Lower leg skin (tissue), 4 donors: ENCODE measurements around the gene LOXL3. TPM values are rescaled to one million over a fixed set of nuclear protein-coding genes. Genes with fewer than 3 reads are reported as not detected.

ENCODE experiments used
- DNase-seq, 2 donors: peaks; one replicate each; pipeline ENCODE4 v3.0.0-alpha.2; 2019; ENCODE audit warnings: low spot score in 2 of 2
- H3K4me3 ChIP-seq: fragments of 200-600 bp; sonication (generic); 2 replicates; pipeline ENCODE4 v1.5.1; 2017; ENCODE audit warnings: mild to moderate bottlenecking, low read depth; ENCODE audit not compliant: poor library complexity, severe bottlenecking
- CTCF ChIP-seq, 3 donors: fragments of 450-650 bp; IDR thresholded peaks; one replicate each; pipeline ENCODE4 v1.5.1; 2016; ENCODE audit warnings: antibody characterized with exemption in 3 of 3, mild to moderate bottlenecking in 3 of 3, moderate library complexity in 2 of 3
- POLR2A ChIP-seq, 2 donors: fragments of 450-650 bp; IDR thresholded peaks; one replicate each; pipeline ENCODE4 v1.6.1; 2016 to 2017; ENCODE audit warnings: antibody characterized with exemption in 2 of 2, mild to moderate bottlenecking in 1 of 2, moderate library complexity in 1 of 2
- WGBS, 2 donors: methylation state at CpG; one replicate each; pipeline ENCODE4 v1.1.5; 2018; 5-methylcytosine and 5-hydroxymethylcytosine counted together
- intact Hi-C: fragments of 100-400 bp; cut with DNase I; formaldehyde crosslinking; loops from one replicate; pipeline ENCODE4 v1.15.0; 2023; ENCODE audit warnings: low total_unique reads
- total RNA-seq, 4 donors: library from RNA; depleted of rRNA; stranded (reverse); fragments of >200 nt; gene quantifications; one replicate each; pipeline ENCODE4 v1.1.0, GENCODE V29; 2016

The LOXL3 gene
- total RNA-seq, 4 donors from 2014 or later, result 0.17 to 2.5 (median 1.4) TPM

GRCh38 chr2:74583504-74583903 lies 29.8 kb upstream of the LOXL3 start:
- intact Hi-C loops, result no loop called here
- H3K4me3 ChIP-seq, result no peak overlapping the region
- no peak for DNase-seq
- no peak for TF ChIP-seq CTCF (IDR thresholded peaks at IDR 0.05)
- TF ChIP-seq POLR2A (IDR thresholded peaks at IDR 0.05), result no peak

DNA sequence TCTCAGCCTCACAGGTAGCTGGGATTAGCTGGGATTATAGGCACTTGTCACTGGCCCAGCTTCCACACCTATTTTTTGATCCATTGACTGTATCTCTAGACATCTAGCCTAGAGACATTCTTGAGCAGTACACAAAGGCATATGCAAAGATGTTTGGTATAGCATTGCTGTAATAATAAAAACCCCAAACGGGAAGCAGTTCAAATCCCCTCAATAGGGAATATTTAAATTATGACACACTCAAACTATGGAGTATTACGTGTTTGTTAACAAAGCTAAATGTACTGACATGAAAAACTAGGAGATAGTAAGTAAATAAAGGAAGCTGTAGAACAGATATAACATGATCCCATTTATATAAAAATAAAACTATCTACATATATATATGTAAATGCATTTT lies 28.4 kb upstream of the LOXL3 start:
- no peak overlapping the region for H3K4me3 ChIP-seq
- intact Hi-C loops, result no loop called here
- no peak for TF ChIP-seq CTCF (IDR thresholded peaks at IDR 0.05)
- TF ChIP-seq POLR2A (IDR thresholded peaks at IDR 0.05), result no peak
- 72 to 76% methylated on average over 2 of the region's 2 CpGs for WGBS, 2 donors
- DNase-seq, result no peak

GRCh38 chr2:74581463-74581862 lies 27.7 kb upstream of the LOXL3 start:
- WGBS, 2 donors, result 90 to 93% methylated on average over 3 of the region's 3 CpGs
- TF ChIP-seq CTCF (IDR thresholded peaks at IDR 0.05) (no peak), POLR2A (IDR thresholded peaks at IDR 0.05) (no peak)
- intact Hi-C loops, result no loop called here
- H3K4me3 ChIP-seq, result no peak overlapping the region
- no peak for DNase-seq

DNA sequence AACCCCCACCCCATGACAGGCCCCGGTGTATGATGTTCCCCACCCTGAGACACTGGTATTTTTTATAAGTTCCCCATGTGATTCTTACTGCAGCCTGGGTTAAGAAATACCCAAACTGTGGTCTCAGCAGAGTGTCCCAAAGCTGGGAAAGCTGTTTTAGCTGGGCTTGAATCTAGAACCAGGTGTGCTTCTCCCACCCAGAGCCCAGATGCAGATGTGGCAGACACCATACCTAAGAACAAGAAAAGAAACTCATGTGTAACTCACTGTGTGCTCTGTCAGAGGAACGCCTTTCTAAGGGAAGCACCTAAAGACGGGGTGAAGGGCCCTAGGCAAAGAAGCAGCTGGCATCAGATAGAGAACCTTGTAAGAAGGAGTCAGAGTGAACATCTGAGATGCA lies 24.7 kb upstream of the LOXL3 start:
- DNase-seq, result no peak
- TF ChIP-seq POLR2A (IDR thresholded peaks at IDR 0.05) (no peak), CTCF (IDR thresholded peaks at IDR 0.05) (no peak)
- intact Hi-C loops, result no loop called here
- 70 to 73% methylated on average over 3 of the region's 3 CpGs for WGBS, 2 donors
- H3K4me3 ChIP-seq, result no peak overlapping the region

DNA sequence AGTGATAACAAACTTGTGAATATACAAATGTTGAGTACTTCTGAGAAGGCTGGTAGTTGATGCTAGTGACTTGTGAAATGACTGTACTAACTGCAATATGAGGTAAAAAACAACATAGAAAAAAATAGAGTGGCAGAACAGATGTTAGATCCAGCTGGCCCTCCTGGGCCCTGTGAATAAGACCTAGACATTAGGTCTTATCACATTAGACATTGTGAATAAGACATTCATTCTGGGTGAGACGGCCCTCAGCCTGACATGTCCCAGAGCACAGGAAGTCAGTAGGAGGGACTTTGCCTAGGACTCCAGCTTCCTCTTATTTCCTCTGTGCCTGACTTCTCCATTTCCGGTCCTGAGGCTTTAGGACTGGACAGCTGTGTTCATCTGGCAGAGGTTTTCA lies 23.7 kb upstream of the LOXL3 start:
- no peak for DNase-seq
- no peak for TF ChIP-seq CTCF (IDR thresholded peaks at IDR 0.05)
- TF ChIP-seq POLR2A (IDR thresholded peaks at IDR 0.05), result no peak
- intact Hi-C loops, result no loop called here
- 56 to 72% methylated on average over 2 of the region's 2 CpGs for WGBS, 2 donors
- no peak overlapping the region for H3K4me3 ChIP-seq

GRCh38 chr2:74576863-74577229 lies 23.1 kb upstream of the LOXL3 start:
- 33 to 53% methylated on average over 1 of the region's 1 CpG for WGBS, 2 donors
- H3K4me3 ChIP-seq, result no peak overlapping the region
- peak in 1 of 2 donors; percentile 79 for DNase-seq
- intact Hi-C loops, result no loop called here
- no peak for TF ChIP-seq CTCF (IDR thresholded peaks at IDR 0.05)
- no peak for TF ChIP-seq POLR2A (IDR thresholded peaks at IDR 0.05)
